GM21381 (cell line): Measurements from ENCODE around the gene EIF3I.

Source experiments
- ATAC-seq: cut with Tn5 transposase; IDR thresholded peaks from one replicate; pipeline ENCODE4 v1.9.1; 2021; ENCODE audit warnings: mild to moderate bottlenecking, moderate library complexity; ENCODE audit not compliant: unreplicated experiment

Gene EIF3I

GRCh38 chr1:32221980-32222755, at the start of gene EIF3I, which contains the start of gene TMEM234:
Gene EIF3I, plus strand, starts transcription at chr1:32222407. Its CDS starts 35 bp downstream, at chr1:32222442.
Gene TMEM234, minus strand, starts transcription at chr1:32222353. Its CDS starts 31 bp downstream, at chr1:32222322.
- ATAC-seq: peak; percentile 93

GRCh38 chr1:32172621-32173245, 49.5 kb upstream of the EIF3I start:
- no peak for ATAC-seq

GRCh38 chr1:32178380-32179192, 43.6 kb upstream of the EIF3I start:
- ATAC-seq: no peak

- no peak for ATAC-seq
Observed at GRCh38 chr1:32179193-32179442, 43.1 kb upstream of the EIF3I start.

GRCh38 chr1:32179443-32180185, 42.6 kb upstream of the EIF3I start, which contains the start of gene TXLNA:
Gene TXLNA, plus strand, starts transcription at chr1:32179675. Its CDS starts 671 bp downstream, at chr1:32180346.
- ATAC-seq: peak; percentile 90

GRCh38 chr1:32180186-32181060, 41.8 kb upstream of the EIF3I start:
- ATAC-seq: no peak

- ATAC-seq: no peak
Observed at GRCh38 chr1:32181065-32181464, 41.1 kb upstream of the EIF3I start.

GRCh38 chr1:32181563-32181962, 40.6 kb upstream of the EIF3I start:
- ATAC-seq: no peak

- ATAC-seq: no peak
Observed at GRCh38 chr1:32182060-32182459, 40.1 kb upstream of the EIF3I start.

GRCh38 chr1:32184650-32185049, 37.6 kb upstream of the EIF3I start:
- ATAC-seq: no peak

GRCh38 chr1:32186077-32186476, 36.1 kb upstream of the EIF3I start:
- ATAC-seq: no peak

- no peak for ATAC-seq
Observed at GRCh38 chr1:32186491-32186890, 35.7 kb upstream of the EIF3I start.

- no peak for ATAC-seq
Observed at GRCh38 chr1:32187850-32188249, 34.4 kb upstream of the EIF3I start.

- no peak for ATAC-seq
Observed at GRCh38 chr1:32192220-32192948, 29.8 kb upstream of the EIF3I start.

- ATAC-seq: no peak
Observed at GRCh38 chr1:32194984-32195383, 27.2 kb upstream of the EIF3I start.

- ATAC-seq: no peak
Observed at GRCh38 chr1:32195531-32195930, 26.7 kb upstream of the EIF3I start.

- ATAC-seq: no peak
Observed at GRCh38 chr1:32195972-32196823, 26.0 kb upstream of the EIF3I start.

GRCh38 chr1:32197074-32197473, 25.1 kb upstream of the EIF3I start:
- ATAC-seq: no peak
